WERI-Rb-1 (cell line): ENCODE results near the gene PKP1.

Experiments used
- DNase-seq: peaks from one replicate; pipeline ENCODE4 v3.0.0-alpha.2; 2020
- H3K27ac ChIP-seq: fragments of 250-450 bp; sonication (Bioruptor Pico); 2 replicates; pipeline ENCODE4 v1.5.1; 2020; ENCODE audit warnings: mild to moderate bottlenecking, moderate library complexity
- H3K27me3 ChIP-seq: fragments of 250-450 bp; sonication (Bioruptor Pico); 2 replicates; pipeline ENCODE4 v1.5.1; 2021; ENCODE audit warnings: mild to moderate bottlenecking, low read depth, moderate library complexity; ENCODE audit not compliant: insufficient read depth, severe bottlenecking
- H3K36me3 ChIP-seq: fragments of 250-450 bp; sonication (Bioruptor Pico); 2 replicates; pipeline ENCODE4 v1.5.1; 2020; ENCODE audit warnings: mild to moderate bottlenecking, moderate library complexity
- H3K4me3 ChIP-seq: 2 replicates; pipeline ENCODE4 v1.5.1; 2011; ENCODE audit warnings: low read depth, mild to moderate bottlenecking, control low read depth, low read length
- H3K9me3 ChIP-seq: fragments of 250-450 bp; sonication (Bioruptor Pico); 2 replicates; pipeline ENCODE4 v1.5.1; 2021; ENCODE audit warnings: mild to moderate bottlenecking, moderate library complexity; ENCODE audit not compliant: severe bottlenecking
- CTCF ChIP-seq: IDR thresholded peaks from 2 replicates; pipeline ENCODE4 v1.5.1; 2011; ENCODE audit warnings: low read depth, mild to moderate bottlenecking, control low read depth, inconsistent platforms, low read length

Gene PKP1

GRCh38 chr1:201376107-201376463 is 92.8 kb downstream of the PKP1 start:
- DNase-seq, result no peak
- Histone ChIP-seq H3K9me3 (no peaks in the 10 kb centered on the region), H3K4me3 (no peak overlapping the region), H3K36me3 (no peaks in the 10 kb centered on the region), H3K27me3 (no peaks in the 10 kb centered on the region), H3K27ac (peak overlapping the region; percentile 21)
- TF ChIP-seq CTCF, result no peak

GRCh38 chr1:201376464-201377374 is 93.4 kb downstream of the PKP1 start:
- peak; percentile 78 for DNase-seq
- Histone ChIP-seq H3K27ac (peak overlapping the region; percentile 8; the same call in 1 of the 2 replicates), H3K36me3 (no peaks in the 10 kb centered on the region), H3K4me3 (no peak overlapping the region), H3K27me3 (no peaks in the 10 kb centered on the region), H3K9me3 (no peaks in the 10 kb centered on the region)
- peak; percentile 93 for TF ChIP-seq CTCF

- DNase-seq, result peak; percentile 64
- H3K27ac ChIP-seq, result peak within 1 kb of the TSS; percentile 8; the same call in 1 of the 2 replicates
- no peak within 1 kb of the TSS for H3K4me3 ChIP-seq
- H3K9me3 ChIP-seq, result no peaks in the 10 kb centered on the region
- no peak for TF ChIP-seq CTCF
- no peaks in the 10 kb centered on the region for H3K27me3 ChIP-seq
- H3K36me3 ChIP-seq, result no peaks in the 10 kb centered on the region
These were observed 94.3 kb downstream of the PKP1 start, which contains the start of gene TNNT2 for GRCh38 chr1:201377611-201378092. Gene TNNT2 (minus strand): TSS chr1:201377680. CDS start chr1:201373254, 4,426 bp downstream.

- Histone ChIP-seq H3K4me3 (no peak overlapping the region), H3K9me3 (no peaks in the 10 kb centered on the region), H3K36me3 (no peaks in the 10 kb centered on the region), H3K27me3 (no peaks in the 10 kb centered on the region), H3K27ac (no peak overlapping the region)
- no peak for TF ChIP-seq CTCF
- DNase-seq, result no peak
These were observed 95.5 kb downstream of the PKP1 start for GRCh38 chr1:201378804-201379203.

- no peak overlapping the region for H3K27ac ChIP-seq
- H3K4me3 ChIP-seq, result no peak overlapping the region
- TF ChIP-seq CTCF, result no peak
- H3K9me3 ChIP-seq, result no peaks in the 10 kb centered on the region
- H3K36me3 ChIP-seq, result no peaks in the 10 kb centered on the region
- no peaks in the 10 kb centered on the region for H3K27me3 ChIP-seq
- DNase-seq, result no peak
These were observed 96.5 kb downstream of the PKP1 start for GRCh38 chr1:201379733-201380242.
